Measurements from ENCODE around the gene CIAO3.
A peak's percentile ranks its signal among the peaks of the same experiment; 100 is the strongest.

Gene CIAO3

GRCh38 chr16:717450-718245 lies 23.1 kb downstream of the CIAO3 start:
- DNase-seq (ENCODE audit: low read depth in 2 of 2) = no peak
- no peak overlapping the region for H3K4me3 ChIP-seq (replicated peaks in 1 of 2; ENCODE audit: low read depth in 2 of 2, low read length in 2 of 2)
- TF ChIP-seq CTCF (IDR thresholded peaks at IDR 0.05; ENCODE audit: low read depth, low read length) = no peak

GRCh38 chr16:716768-717325 lies 23.9 kb downstream of the CIAO3 start:
- TF ChIP-seq CTCF (IDR thresholded peaks at IDR 0.05; ENCODE audit: low read depth, low read length) = no peak
- no peak overlapping the region for H3K4me3 ChIP-seq (replicated peaks in 1 of 2; ENCODE audit: low read depth in 2 of 2, low read length in 2 of 2)
- DNase-seq (ENCODE audit: low read depth in 2 of 2) = no peak

- no peak for TF ChIP-seq CTCF (IDR thresholded peaks at IDR 0.05; ENCODE audit: low read depth, low read length)
- DNase-seq (ENCODE audit: low read depth in 2 of 2) = peak; percentile 50 to 83
- H3K4me3 ChIP-seq (replicated peaks in 1 of 2; ENCODE audit: low read depth in 2 of 2, low read length in 2 of 2) = peak overlapping the region; percentile 48 to 63
These were observed 24.6 kb downstream of the CIAO3 start for GRCh38 chr16:716200-716568.

GRCh38 chr16:715477-716199 lies 25.2 kb downstream of the CIAO3 start:
- peak overlapping the region; percentile 48 to 63 for H3K4me3 ChIP-seq (replicated peaks in 1 of 2; ENCODE audit: low read depth in 2 of 2, low read length in 2 of 2)
- DNase-seq (ENCODE audit: low read depth in 2 of 2) = peak in 1 of 2 donors; percentile 29

GRCh38 chr16:714558-715476 lies 26.0 kb downstream of the CIAO3 start, which contains the start of gene METRN:
Gene METRN, plus strand, starts transcription at chr16:715118. Its CDS starts 172 bp downstream, at chr16:715290.
- peak; percentile 86 to 91 for DNase-seq (ENCODE audit: low read depth in 2 of 2)
- no peak for TF ChIP-seq CTCF (IDR thresholded peaks at IDR 0.05; ENCODE audit: low read depth, low read length)
- peak within 1 kb of the TSS; percentile 48 to 63 for H3K4me3 ChIP-seq (replicated peaks in 1 of 2; ENCODE audit: low read depth in 2 of 2, low read length in 2 of 2)

More at GRCh38 chr16:715477-716199, 25.2 kb downstream of the CIAO3 start:
- no peak for TF ChIP-seq CTCF (IDR thresholded peaks at IDR 0.05; ENCODE audit: low read depth, low read length)

GRCh38 chr16:714079-714478 lies 26.7 kb downstream of the CIAO3 start:
- no peak overlapping the region for H3K4me3 ChIP-seq (replicated peaks in 1 of 2; ENCODE audit: low read depth in 2 of 2, low read length in 2 of 2)
- DNase-seq (ENCODE audit: low read depth in 2 of 2) = no peak
- no peak for TF ChIP-seq CTCF (IDR thresholded peaks at IDR 0.05; ENCODE audit: low read depth, low read length)
